CD4-positive, alpha-beta T cell (primary cell): ENCODE data around the gene ZNF835. TPM values are rescaled to one million over a fixed set of nuclear protein-coding genes. Genes with fewer than 3 reads are reported as not detected.

Experiments
- ATAC-seq: fragments of 200-7000 bp; cut with Tn5 transposase; one replicate; pipeline ENCODE4 v1.10.0; 2022; ENCODE audit warnings: mild to moderate bottlenecking; ENCODE audit not compliant: poor library complexity
- CTCF ChIA-PET: fragments of 350-600 bp; sonication (Branson Sonifier 250); formaldehyde crosslinking; loops from one replicate; lab custom pipeline; 2021; ENCODE audit warnings: antibody characterized with exemption, inconsistent platforms; lab: Charles Lee
- POLR2A ChIA-PET: fragments of 350-600 bp; sonication (Branson Sonifier 250); formaldehyde crosslinking; loops from one replicate; lab custom pipeline; 2021; ENCODE audit warnings: antibody characterized with exemption, inconsistent platforms; lab: Charles Lee
- DNase-seq, 14 experiments: peaks; one replicate each; pipeline ENCODE4 v3.0.0-alpha.2; 2013 to 2020; ENCODE audit warnings: mixed read lengths in 2 of 14
- H3K27ac ChIP-seq, 2 donors: one replicate each; pipeline versions ENCODE4 v1.5.1 to v1.7.0; 2013; ENCODE audit warnings: low read length in 2 of 2, low read depth in 1 of 2, mild to moderate bottlenecking in 1 of 2
- H3K27me3 ChIP-seq, 2 experiments: 1 replicate in 1 of 2; 2 replicates in 1 of 2; pipeline versions ENCODE4 v1.6.1 to v1.7.0; 2013; ENCODE audit warnings: low read length in 2 of 2, control low read depth in 1 of 2, mild to moderate bottlenecking in 1 of 2, moderate library complexity in 1 of 2; ENCODE audit not compliant: insufficient read depth in 2 of 2, control insufficient read depth in 1 of 2
- H3K36me3 ChIP-seq: one replicate; pipeline ENCODE4 v1.6.1; 2013; ENCODE audit warnings: low read length, control low read depth; ENCODE audit not compliant: insufficient read depth
- H3K4me1 ChIP-seq: one replicate; pipeline ENCODE4 v1.6.1; 2013; ENCODE audit warnings: low read length, control low read depth; ENCODE audit not compliant: insufficient read depth
- H3K4me3 ChIP-seq: one replicate; pipeline ENCODE4 v1.5.1; 2013; ENCODE audit warnings: mild to moderate bottlenecking, low read length, moderate library complexity
- H3K9me3 ChIP-seq, 2 experiments: 1 replicate in 1 of 2; 2 replicates in 1 of 2; pipeline versions ENCODE4 v1.6.1 to v1.7.0; 2013; ENCODE audit warnings: low read length in 2 of 2, mild to moderate bottlenecking in 2 of 2, control low read depth in 1 of 2, moderate library complexity in 1 of 2; ENCODE audit not compliant: control insufficient read depth in 1 of 2, insufficient read depth in 1 of 2
- H3K27ac Mint-ChIP-seq: one replicate; pipeline ENCODE4 v1.8.0; 2020; ENCODE audit warnings: mixed read lengths
- H3K27me3 Mint-ChIP-seq: one replicate; pipeline ENCODE4 v1.8.0; 2021; ENCODE audit warnings: mixed read lengths
- H3K36me3 Mint-ChIP-seq: one replicate; pipeline ENCODE4 v1.8.0; 2021; ENCODE audit warnings: low read depth, mixed read lengths
- H3K4me1 Mint-ChIP-seq: one replicate; pipeline ENCODE4 v1.8.0; 2021; ENCODE audit warnings: low read depth, mixed read lengths
- H3K4me3 Mint-ChIP-seq: one replicate; pipeline ENCODE4 v1.8.0; 2020; ENCODE audit warnings: mild to moderate bottlenecking, mixed read lengths
- H3K9me3 Mint-ChIP-seq: one replicate; pipeline ENCODE4 v1.8.0; 2020; ENCODE audit warnings: mixed read lengths
- CTCF ChIP-seq: fragments of 200-600 bp; IDR thresholded peaks from one replicate; pipeline ENCODE4 v1.8.0; 2022; ENCODE audit warnings: antibody characterized with exemption, mild to moderate bottlenecking
- intact Hi-C, 2 experiments: fragments of 100-400 bp; cut with DNase I in 1 of 2; cut with micrococcal nuclease in 1 of 2; formaldehyde crosslinking; loops; one replicate each; pipeline versions ENCODE4 v1.15.1 to v1.9.0; 2023 to 2025; cut with DNase I, micrococcal nuclease
- total RNA-seq, 174 experiments: library from RNA in 2 of 174; stranded (reverse) in 2 of 174; gene quantifications; one replicate each; pipeline ENCODE4 v1.2.3 and lab custom pipeline; 2021 to 2026

Gene ZNF835
- total RNA-seq, 2 experiments from 2014 or later: 0.82 to 1.1 TPM

- ATAC-seq (no peak), DNase-seq (no peak)
- H3K9me3 ChIP-seq: peaks cover 61 to 81% of the 10 kb centered on the region in 2 experiments
- intact Hi-C loops: no loop called here
- Mint-ChIP-seq H3K4me1 (no peaks in the 10 kb centered on the region), H3K9me3 (peaks cover 25% of the 10 kb centered on the region), H3K4me3 (no peak overlapping the region), H3K27ac (no peak overlapping the region), H3K27me3 (no peaks in the 10 kb centered on the region), H3K36me3 (peaks cover 46% of the 10 kb centered on the region)
- H3K27me3 ChIP-seq: no peaks in the 10 kb centered on the region
- no peak for TF ChIP-seq CTCF
- H3K36me3 ChIP-seq: no peaks in the 10 kb centered on the region
- no peak overlapping the region for H3K27ac ChIP-seq
- POLR2A ChIA-PET: no interaction called here
- CTCF ChIA-PET: no interaction called here
- no peaks in the 10 kb centered on the region for H3K4me1 ChIP-seq
- H3K4me3 ChIP-seq: no peak overlapping the region
Observed at GRCh38 chr19:56633021-56633420, 38.5 kb downstream of the ZNF835 start.

- TF ChIP-seq CTCF: no peak
- no peaks in the 10 kb centered on the region for H3K4me1 ChIP-seq
- Mint-ChIP-seq H3K4me1 (no peaks in the 10 kb centered on the region), H3K27ac (no peak overlapping the region), H3K36me3 (peaks cover 72% of the 10 kb centered on the region), H3K4me3 (no peak overlapping the region), H3K9me3 (peaks cover 19% of the 10 kb centered on the region), H3K27me3 (no peaks in the 10 kb centered on the region)
- ChIA-PET CTCF (no interaction called here), POLR2A (no interaction called here)
- no peaks in the 10 kb centered on the region for H3K27me3 ChIP-seq
- H3K4me3 ChIP-seq: no peak overlapping the region
- ATAC-seq (no peak), DNase-seq (no peak)
- H3K27ac ChIP-seq: no peak overlapping the region
- H3K36me3 ChIP-seq: peaks cover 22% of the 10 kb centered on the region
- peaks cover 87 to 91% of the 10 kb centered on the region in 2 experiments for H3K9me3 ChIP-seq
- intact Hi-C loops: no loop called here
Observed at GRCh38 chr19:56625708-56626107, 45.8 kb downstream of the ZNF835 start.

GRCh38 chr19:56623006-56623405 lies 48.6 kb downstream of the ZNF835 start:
- intact Hi-C loops: no loop called here
- H3K4me1 ChIP-seq: no peaks in the 10 kb centered on the region
- no peaks in the 10 kb centered on the region for H3K27me3 Mint-ChIP-seq
- H3K9me3 Mint-ChIP-seq: peaks cover 21% of the 10 kb centered on the region
- peaks cover 87 to 92% of the 10 kb centered on the region in 2 experiments for H3K9me3 ChIP-seq
- no peaks in the 10 kb centered on the region for H3K4me1 Mint-ChIP-seq
- POLR2A ChIA-PET: no interaction called here
- no peak overlapping the region for H3K4me3 Mint-ChIP-seq
- no peak overlapping the region for H3K27ac ChIP-seq
- CTCF ChIA-PET: no interaction called here
- peaks cover 82% of the 10 kb centered on the region for H3K36me3 Mint-ChIP-seq
- no peak for DNase-seq
- H3K27ac Mint-ChIP-seq: no peak overlapping the region
- H3K36me3 ChIP-seq: peaks cover 27% of the 10 kb centered on the region
- no peaks in the 10 kb centered on the region for H3K27me3 ChIP-seq
- no peak for ATAC-seq
- no peak for TF ChIP-seq CTCF
- no peak overlapping the region for H3K4me3 ChIP-seq
